Measurements from ENCODE around the gene ACTG1. TPM values are rescaled to one million over a fixed set of nuclear protein-coding genes. Genes with fewer than 3 reads are reported as not detected.

Gene ACTG1
- total RNA-seq, 4 donors from 2014 or later: 1,168 to 4,304 (median 2,945) TPM

DNA sequence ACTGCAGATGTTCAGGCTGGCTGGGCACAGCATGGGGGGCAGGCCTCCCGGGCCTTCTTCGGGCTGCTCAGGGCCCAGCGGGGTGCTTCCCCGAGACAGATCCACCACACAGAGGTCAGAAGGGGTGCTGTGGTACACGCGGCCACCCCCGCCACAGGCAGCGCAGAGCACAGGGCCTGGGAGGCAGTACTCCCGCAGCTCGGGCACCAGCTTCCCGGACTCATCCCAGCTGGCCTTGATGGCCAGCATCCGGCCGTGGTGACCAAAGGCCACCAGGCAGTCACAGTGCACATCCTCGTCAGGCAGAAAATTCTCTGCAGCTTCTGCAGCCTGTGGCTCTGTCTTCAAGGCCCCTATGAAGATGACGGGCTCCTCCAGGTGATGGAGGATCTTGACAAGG is 37.7 kb upstream of the ACTG1 start:
- intact Hi-C loops (cut with DNase I): no loop called here
- H3K36me3 ChIP-seq: peaks cover 13 to 15% of the 10 kb centered on the region in 2 donors
- no peak overlapping the region for H3K27ac ChIP-seq
- no peaks in the 10 kb centered on the region for H3K9me3 ChIP-seq
- H3K27me3 ChIP-seq: no peaks in the 10 kb centered on the region
- DNase-seq: no peak
- 100% methylated on average over 2 of the region's 15 CpGs; no CpG with 5 or more reads in 1 of the 2 donors for WGBS, 2 donors
- no peak overlapping the region for H3K4me3 ChIP-seq (replicated peaks in 1 of 3)
- TF ChIP-seq, protein P1, sequence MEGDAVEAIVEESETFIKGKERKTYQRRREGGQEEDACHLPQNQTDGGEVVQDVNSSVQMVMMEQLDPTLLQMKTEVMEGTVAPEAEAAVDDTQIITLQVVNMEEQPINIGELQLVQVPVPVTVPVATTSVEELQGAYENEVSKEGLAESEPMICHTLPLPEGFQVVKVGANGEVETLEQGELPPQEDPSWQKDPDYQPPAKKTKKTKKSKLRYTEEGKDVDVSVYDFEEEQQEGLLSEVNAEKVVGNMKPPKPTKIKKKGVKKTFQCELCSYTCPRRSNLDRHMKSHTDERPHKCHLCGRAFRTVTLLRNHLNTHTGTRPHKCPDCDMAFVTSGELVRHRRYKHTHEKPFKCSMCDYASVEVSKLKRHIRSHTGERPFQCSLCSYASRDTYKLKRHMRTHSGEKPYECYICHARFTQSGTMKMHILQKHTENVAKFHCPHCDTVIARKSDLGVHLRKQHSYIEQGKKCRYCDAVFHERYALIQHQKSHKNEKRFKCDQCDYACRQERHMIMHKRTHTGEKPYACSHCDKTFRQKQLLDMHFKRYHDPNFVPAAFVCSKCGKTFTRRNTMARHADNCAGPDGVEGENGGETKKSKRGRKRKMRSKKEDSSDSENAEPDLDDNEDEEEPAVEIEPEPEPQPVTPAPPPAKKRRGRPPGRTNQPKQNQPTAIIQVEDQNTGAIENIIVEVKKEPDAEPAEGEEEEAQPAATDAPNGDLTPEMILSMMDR (IDR thresholded peaks at IDR 0.05): no peak
- no peak for TF ChIP-seq POLR2A (IDR thresholded peaks at IDR 0.05)
- H3K4me1 ChIP-seq: peaks cover 14 to 21% of the 10 kb centered on the region in 2 donors

DNA sequence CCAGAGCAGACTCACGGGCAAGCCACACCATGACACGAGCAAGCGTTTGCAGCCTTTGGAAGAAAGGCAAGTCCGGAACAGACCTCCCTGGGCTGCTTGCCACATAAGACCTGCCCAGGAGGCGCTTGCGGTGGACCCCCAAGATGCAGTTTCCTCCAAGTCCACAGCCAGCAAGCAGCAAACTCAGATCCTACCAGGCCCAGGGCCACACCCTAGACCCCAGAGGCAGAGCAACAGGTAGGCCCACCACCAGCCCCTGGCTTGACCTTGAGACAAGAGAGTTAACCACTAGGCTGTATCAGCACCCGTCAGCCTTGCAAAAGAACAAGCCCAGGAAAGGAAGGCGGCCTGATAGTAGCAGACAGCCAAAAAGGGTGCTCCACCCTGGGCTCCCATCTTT is 37.2 kb upstream of the ACTG1 start:
- intact Hi-C loops (cut with DNase I): loop anchor here (10.0 kb wide), 1 partner anchor 55 kb away; no protein-coding TSS in a partner anchor
- no peak overlapping the region for H3K27ac ChIP-seq
- H3K4me1 ChIP-seq: peaks cover 14 to 20% of the 10 kb centered on the region in 2 donors
- TF ChIP-seq, protein P1 (IDR thresholded peaks at IDR 0.05): no peak
- no peak for TF ChIP-seq POLR2A (IDR thresholded peaks at IDR 0.05)
- 92 to 93% methylated on average over 8 of the region's 8 CpGs for WGBS, 2 donors
- peaks cover 15 to 16% of the 10 kb centered on the region in 2 donors for H3K36me3 ChIP-seq
- no peaks in the 10 kb centered on the region for H3K9me3 ChIP-seq
- DNase-seq: no peak
- no peak overlapping the region for H3K4me3 ChIP-seq (replicated peaks in 1 of 3)
- no peaks in the 10 kb centered on the region for H3K27me3 ChIP-seq

DNA sequence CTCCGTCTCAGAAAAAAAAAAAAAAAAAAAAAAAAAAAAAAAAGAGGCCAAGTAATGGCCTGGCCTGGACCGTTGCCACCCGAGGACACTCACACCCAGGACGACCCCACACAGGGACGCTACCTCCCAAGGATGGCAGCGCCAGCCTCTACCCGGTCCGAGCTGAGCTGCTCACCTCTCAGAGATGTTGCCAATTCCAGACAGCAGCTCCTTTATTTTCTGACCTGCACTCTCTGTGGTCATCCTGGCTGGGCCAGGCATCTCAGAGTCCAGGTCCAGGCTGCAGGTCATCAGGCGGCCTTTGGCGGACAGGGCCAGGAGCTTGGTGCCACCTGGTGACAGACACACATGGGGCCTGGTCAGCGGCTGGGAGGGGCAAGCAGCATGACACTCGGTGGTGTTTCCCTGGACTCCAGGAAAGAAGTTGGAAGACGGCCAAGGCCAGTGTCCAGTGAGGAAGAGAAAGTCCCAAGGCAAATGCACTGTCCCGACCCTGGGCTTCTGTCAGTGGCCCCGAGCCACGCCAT is 36.5 kb upstream of the ACTG1 start:
- Histone ChIP-seq H3K27me3 (no peaks in the 10 kb centered on the region), H3K36me3 (peaks cover 16 to 21% of the 10 kb centered on the region in 2 donors), H3K4me3 (replicated peaks in 1 of 3) (no peak overlapping the region), H3K27ac (no peak overlapping the region), H3K9me3 (no peaks in the 10 kb centered on the region), H3K4me1 (peaks cover 14 to 20% of the 10 kb centered on the region in 2 donors)
- WGBS, 2 donors: 84 to 92% methylated on average over 13 to 16 of the region's 16 CpGs
- TF ChIP-seq POLR2A (IDR thresholded peaks at IDR 0.05): no peak
- TF ChIP-seq, protein P1 (IDR thresholded peaks at IDR 0.05): no peak
- intact Hi-C loops (cut with DNase I): loop anchor here (10.0 kb wide), 1 partner anchor 56 kb away; no protein-coding TSS in a partner anchor
- no peak for DNase-seq

DNA sequence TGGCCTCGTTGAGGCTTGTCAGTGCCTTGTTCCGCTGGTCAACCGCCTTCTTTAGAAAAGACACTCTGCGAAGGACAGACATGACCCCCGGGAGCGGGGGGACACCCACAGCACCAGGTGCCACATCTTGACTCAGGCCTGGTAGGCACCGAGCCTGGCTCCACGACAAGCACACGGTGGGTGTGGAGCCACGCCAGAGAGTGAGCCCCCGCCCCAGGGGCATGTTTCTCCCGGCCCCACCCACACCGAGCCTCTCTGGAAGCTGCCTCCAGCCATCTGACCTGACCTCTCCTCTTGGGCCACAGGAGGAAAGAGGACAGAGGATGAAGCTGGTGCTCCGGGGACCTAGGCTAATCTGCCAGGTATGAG is 35.0 kb upstream of the ACTG1 start:
- Histone ChIP-seq H3K36me3 (peaks cover 24 to 28% of the 10 kb centered on the region in 2 donors), H3K4me1 (peaks cover 7 to 9% of the 10 kb centered on the region in 2 donors), H3K9me3 (no peaks in the 10 kb centered on the region), H3K4me3 (replicated peaks in 1 of 3) (no peak overlapping the region), H3K27me3 (no peaks in the 10 kb centered on the region), H3K27ac (no peak overlapping the region)
- DNase-seq: no peak
- WGBS, 2 donors: 80 to 100% methylated on average over 1 to 2 of the region's 14 CpGs
- intact Hi-C loops (cut with DNase I): loop anchor here (10.0 kb wide), 1 partner anchor 57 kb away; no protein-coding TSS in a partner anchor
- TF ChIP-seq POLR2A (IDR thresholded peaks at IDR 0.05): no peak
- TF ChIP-seq, protein P1 (IDR thresholded peaks at IDR 0.05): no peak

DNA sequence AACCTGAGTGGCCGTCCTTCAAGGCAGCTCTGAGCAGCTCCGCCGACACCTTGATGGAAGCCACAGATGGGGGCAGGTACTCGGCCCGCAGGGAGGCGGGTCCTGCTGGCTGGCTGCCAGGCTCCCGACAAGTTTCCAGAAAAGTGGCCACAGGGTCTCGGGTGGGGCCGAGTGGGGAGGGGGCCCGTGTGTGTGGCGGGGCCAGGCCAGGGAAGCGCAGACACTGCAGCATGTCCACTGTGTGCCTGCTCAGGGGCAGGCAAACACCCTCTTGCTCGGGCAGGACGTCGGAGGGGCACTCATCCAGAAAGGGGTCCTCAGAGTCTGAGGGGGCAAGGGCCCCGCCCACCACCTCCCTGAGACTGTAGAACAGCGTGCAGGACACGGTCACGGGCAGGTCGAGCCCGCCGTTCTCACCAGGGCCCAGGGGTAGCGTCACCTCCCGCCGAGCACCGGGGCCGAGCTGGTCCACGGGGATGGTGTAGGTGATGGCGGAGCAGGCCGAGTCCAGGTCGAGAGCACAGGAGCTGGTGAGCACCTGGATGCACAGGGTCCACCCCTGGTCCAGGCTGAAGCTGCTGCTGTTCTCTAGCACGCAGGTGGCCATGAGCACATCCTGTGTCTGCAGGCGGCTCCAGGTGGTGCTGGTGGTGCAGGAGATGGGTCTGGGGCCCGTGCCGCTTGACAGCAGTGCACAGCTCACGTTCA is 34.5 kb upstream of the ACTG1 start:
- no peak overlapping the region for H3K27ac ChIP-seq
- intact Hi-C loops (cut with DNase I): loop anchor here (10.0 kb wide), 1 partner anchor 58 kb away; no protein-coding TSS in a partner anchor
- H3K36me3 ChIP-seq: peaks cover 24 to 28% of the 10 kb centered on the region in 2 donors
- H3K4me3 ChIP-seq (replicated peaks in 1 of 3): no peak overlapping the region
- H3K27me3 ChIP-seq: no peaks in the 10 kb centered on the region
- TF ChIP-seq, protein P1 (IDR thresholded peaks at IDR 0.05): no peak
- no peak for TF ChIP-seq POLR2A (IDR thresholded peaks at IDR 0.05)
- H3K4me1 ChIP-seq: peaks cover 7 to 9% of the 10 kb centered on the region in 2 donors
- DNase-seq: no peak
- 79 to 81% methylated on average over 6 to 30 of the region's 36 CpGs for WGBS, 2 donors
- no peaks in the 10 kb centered on the region for H3K9me3 ChIP-seq

All from thyroid gland (tissue), 4 donors.